BJ (cell line): ENCODE measurements around the gene MORN3. TPM values are rescaled to one million over a fixed set of nuclear protein-coding genes. Genes with fewer than 3 reads are reported as not detected.

Experiments used
- polyA plus RNA-seq: library from polyadenylated mRNA; depleted of rRNA; stranded (reverse); fragments of >200 nt; gene quantifications from 2 replicates; pipeline ENCODE4 v1.2.3, GENCODE V29; 2011; rRNA removed
- small RNA-seq: library from RNA; depleted of rRNA; stranded (forward); fragments of <200 nt; gene quantifications from one replicate; pipeline ENCODE3, GENCODE V24; 2012; ENCODE audit warnings: low replicate concordance, low read depth; ENCODE audit not compliant: insufficient read length

Gene MORN3
- polyA plus RNA-seq, 1 experiment, result 0.28 TPM

Small RNA genes within 50 kb of the gene (small RNA-seq; reads per million reads assigned to genes)
- gene RNU6-1004P, result not detected

Other genes with a start within 250 kb of the MORN3 start
- 7.9 and 15.0 TPM in 2 replicates for gene KDM2B, start 88.6 kb downstream of the MORN3 start, polyA plus RNA-seq
- gene ORAI1, start 43.1 kb downstream of the MORN3 start, polyA plus RNA-seq, result 20.3 and 28.3 TPM in 2 replicates
- 7.3 and 11.4 TPM in 2 replicates for gene TMEM120B, start 43.1 kb upstream of the MORN3 start, polyA plus RNA-seq
- 2.7 and 3.0 TPM in 2 replicates for gene RHOF, start 124.0 kb upstream of the MORN3 start, polyA plus RNA-seq
- gene SETD1B, start 134.4 kb upstream of the MORN3 start, polyA plus RNA-seq, result 0.85 and 0.89 TPM in 2 replicates
- gene HPD, start 189.2 kb upstream of the MORN3 start, polyA plus RNA-seq, result 0.05 TPM in 1 of 2 replicates, not detected in the other
- gene PSMD9, start 219.1 kb upstream of the MORN3 start, polyA plus RNA-seq, result 93.2 and 130 TPM in 2 replicates
- 1.3 and 1.5 TPM in 2 replicates for gene CFAP251, start 248.9 kb upstream of the MORN3 start, polyA plus RNA-seq